Fibroblast of lung (primary cell): Measurements from ENCODE around the gene SGIP1. TPM values are rescaled to one million over a fixed set of nuclear protein-coding genes. Genes with fewer than 3 reads are reported as not detected.

Experiments used
- DNase-seq, 2 donors: peaks; one replicate each; pipeline versions ENCODE4 v3.0.0 to v3.0.0-alpha.2; 2010; ENCODE audit warnings: low read depth in 2 of 2
- H2AFZ ChIP-seq: 2 replicates; pipeline ENCODE4 v1.5.1; 2012; ENCODE audit warnings: low read length, control low read depth, inconsistent platforms
- H3K27ac ChIP-seq: 2 replicates; pipeline ENCODE4 v1.5.1; 2011; ENCODE audit warnings: low read length, control low read depth; ENCODE audit not compliant: insufficient read depth
- H3K27me3 ChIP-seq: 2 replicates; pipeline ENCODE4 v1.5.1; 2011; ENCODE audit warnings: mild to moderate bottlenecking, low read length; ENCODE audit not compliant: control insufficient read depth, insufficient read depth
- H3K36me3 ChIP-seq: 2 replicates; pipeline ENCODE4 v1.5.1; 2011; ENCODE audit warnings: low read length; ENCODE audit not compliant: control insufficient read depth, insufficient read depth
- H3K4me1 ChIP-seq: 2 replicates; pipeline ENCODE4 v1.5.1; 2011; ENCODE audit warnings: low read length; ENCODE audit not compliant: control insufficient read depth, insufficient read depth; ENCODE audit errors: extremely low read depth
- H3K4me2 ChIP-seq: 2 replicates; pipeline ENCODE4 v1.5.1; 2011; ENCODE audit warnings: low read length, control low read depth; ENCODE audit not compliant: insufficient read depth; ENCODE audit errors: extremely low read depth
- H3K4me3 ChIP-seq, 4 experiments: fragments of 200-600 bp in 1 of 4; sonication (generic) in 1 of 4; replicated peaks in 1 of 4; 2 replicates each; pipeline ENCODE4 v1.5.1; 2011 to 2016; ENCODE audit warnings: low read length in 4 of 4, low read depth in 3 of 4, mild to moderate bottlenecking in 3 of 4, control low read depth in 2 of 4, inconsistent platforms in 1 of 4, mixed read lengths in 1 of 4; ENCODE audit not compliant: insufficient read depth in 1 of 4; ENCODE audit errors: control extremely low read depth in 1 of 4
- H3K79me2 ChIP-seq: 2 replicates; pipeline ENCODE4 v1.5.1; 2012; ENCODE audit warnings: mild to moderate bottlenecking, low read length, inconsistent platforms; ENCODE audit not compliant: control insufficient read depth, insufficient read depth
- H3K9ac ChIP-seq: 2 replicates; pipeline ENCODE4 v1.5.1; 2011; ENCODE audit warnings: mild to moderate bottlenecking, low read length, control low read depth; ENCODE audit not compliant: insufficient read depth
- H3K9me3 ChIP-seq: 2 replicates; pipeline ENCODE4 v1.5.1; 2012; ENCODE audit warnings: low read depth, low read length; ENCODE audit not compliant: control insufficient read depth, insufficient read depth
- H4K20me1 ChIP-seq: 2 replicates; pipeline ENCODE4 v1.5.1; 2011; ENCODE audit warnings: low read length; ENCODE audit not compliant: control insufficient read depth, insufficient read depth; ENCODE audit errors: extremely low read depth
- CTCF ChIP-seq, 2 donors: IDR thresholded peaks in 1 of 2; conservative IDR thresholded peaks in 1 of 2; 1 replicate in 1 of 2; 2 replicates in 1 of 2; pipeline ENCODE4 v1.5.1; 2011 to 2012; ENCODE audit warnings: low read length in 2 of 2, control low read depth in 1 of 2, inconsistent platforms in 1 of 2, low read depth in 1 of 2, mild to moderate bottlenecking in 1 of 2
- EZH2 ChIP-seq: IDR thresholded peaks from 2 replicates; pipeline ENCODE4 v1.5.1; 2012; ENCODE audit warnings: low read length, control low read depth, mild to moderate bottlenecking; ENCODE audit errors: missing control alignments
- polyA plus RNA-seq, 2 donors: library from polyadenylated mRNA; depleted of rRNA in 1 of 2; stranded (reverse) in 1 of 2; unstranded in 1 of 2; fragments of >200 nt; gene quantifications; 2 replicates each; pipeline ENCODE4 v1.2.1, GENCODE V29; 2011 to 2012; ENCODE audit warnings: missing spikeins in 1 of 2
- total RNA-seq: library from RNA; depleted of rRNA; stranded (reverse); fragments of >200 nt; gene quantifications from 2 replicates; pipeline ENCODE4 v1.2.1, GENCODE V29; 2014

Gene SGIP1
- total and polyA plus RNA-seq, 2 donors (not counting 1 experiment from before 2014, with no cell fraction given) = 37.8 to 77.6 TPM

GRCh38 chr1:66687358-66687757 lies 153.4 kb downstream of the SGIP1 start:
- Histone ChIP-seq H3K27ac (no peak overlapping the region), H3K4me1 (no peaks in the 10 kb centered on the region), H3K36me3 (peaks cover 4% of the 10 kb centered on the region), H3K4me2 (no peak overlapping the region), H2AFZ (no peak overlapping the region), H3K9me3 (no peaks in the 10 kb centered on the region), H4K20me1 (no peaks in the 10 kb centered on the region), H3K79me2 (no peaks in the 10 kb centered on the region), H3K4me3 (no peak overlapping the region), H3K27me3 (no peaks in the 10 kb centered on the region), H3K9ac (no peak overlapping the region)
- DNase-seq = no peak
- TF ChIP-seq EZH2 (no peak), CTCF (conservative IDR thresholded peaks at IDR 0.05 in 1 of 2, IDR thresholded peaks at IDR 0.05 in 1 of 2; ENCODE audit: low read depth in 1 of 2, low read length in 2 of 2) (no peak)

- H3K36me3 ChIP-seq = peaks cover 7% of the 10 kb centered on the region
- DNase-seq = no peak
- no peaks in the 10 kb centered on the region for H3K79me2 ChIP-seq
- no peaks in the 10 kb centered on the region for H3K4me1 ChIP-seq
- H2AFZ ChIP-seq = no peak overlapping the region
- no peak for TF ChIP-seq EZH2
- no peak for TF ChIP-seq CTCF (conservative IDR thresholded peaks at IDR 0.05 in 1 of 2, IDR thresholded peaks at IDR 0.05 in 1 of 2; ENCODE audit: low read depth in 1 of 2, low read length in 2 of 2)
- H3K27ac ChIP-seq = no peak overlapping the region
- H3K27me3 ChIP-seq = no peaks in the 10 kb centered on the region
- no peaks in the 10 kb centered on the region for H3K9me3 ChIP-seq
- H3K4me3 ChIP-seq = no peak overlapping the region
- H4K20me1 ChIP-seq = no peaks in the 10 kb centered on the region
- no peak overlapping the region for H3K4me2 ChIP-seq
- no peak overlapping the region for H3K9ac ChIP-seq
Observed at GRCh38 chr1:66690666-66691381, 156.9 kb downstream of the SGIP1 start.

- TF ChIP-seq EZH2 = no peak
- no peak for TF ChIP-seq CTCF (conservative IDR thresholded peaks at IDR 0.05 in 1 of 2, IDR thresholded peaks at IDR 0.05 in 1 of 2; ENCODE audit: low read depth in 1 of 2, low read length in 2 of 2)
- H3K36me3 ChIP-seq = peaks cover 7% of the 10 kb centered on the region
- no peak overlapping the region for H3K9ac ChIP-seq
- H3K4me2 ChIP-seq = no peak overlapping the region
- no peaks in the 10 kb centered on the region for H3K4me1 ChIP-seq
- H3K4me3 ChIP-seq = no peak overlapping the region
- H3K79me2 ChIP-seq = no peaks in the 10 kb centered on the region
- H3K9me3 ChIP-seq = no peaks in the 10 kb centered on the region
- H4K20me1 ChIP-seq = no peaks in the 10 kb centered on the region
- H3K27ac ChIP-seq = no peak overlapping the region
- H2AFZ ChIP-seq = no peak overlapping the region
- no peak for DNase-seq
- H3K27me3 ChIP-seq = no peaks in the 10 kb centered on the region
Observed at GRCh38 chr1:66692681-66693080, 158.7 kb downstream of the SGIP1 start.
